Germinal center (tissue), 1 donor: ENCODE data around the gene OR8B4.
"Not testable (repeated sequence)": the region's sequence is repeated elsewhere in the genome, so short reads cannot be mapped to it uniquely, and the experiment has no call there.

Experiments used
- DNase-seq: peaks from one replicate; pipeline ENCODE4 v3.0.0; 2012; ENCODE audit warnings: mixed read lengths, low spot score

Gene OR8B4

DNA sequence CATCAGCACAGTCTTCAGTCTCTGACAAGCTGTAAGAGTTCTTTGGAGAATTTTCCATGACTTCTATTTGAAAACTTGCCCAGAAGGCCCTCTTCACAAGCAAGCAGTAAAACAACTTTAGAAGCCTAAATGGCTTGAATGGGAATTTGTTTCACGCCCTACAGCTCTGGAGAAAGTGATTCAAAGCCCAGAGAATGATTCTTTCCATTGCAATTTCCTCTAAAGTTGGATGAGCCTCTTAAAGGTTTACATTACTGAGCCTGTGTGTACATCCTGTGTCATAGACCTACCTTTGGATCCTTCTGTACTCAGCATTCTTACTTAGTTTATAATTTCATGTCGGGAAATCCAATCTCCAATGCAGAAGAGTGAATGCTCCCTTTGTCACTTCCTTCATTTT is 19.1 kb downstream of the OR8B4 start:
- no peak for DNase-seq

DNA sequence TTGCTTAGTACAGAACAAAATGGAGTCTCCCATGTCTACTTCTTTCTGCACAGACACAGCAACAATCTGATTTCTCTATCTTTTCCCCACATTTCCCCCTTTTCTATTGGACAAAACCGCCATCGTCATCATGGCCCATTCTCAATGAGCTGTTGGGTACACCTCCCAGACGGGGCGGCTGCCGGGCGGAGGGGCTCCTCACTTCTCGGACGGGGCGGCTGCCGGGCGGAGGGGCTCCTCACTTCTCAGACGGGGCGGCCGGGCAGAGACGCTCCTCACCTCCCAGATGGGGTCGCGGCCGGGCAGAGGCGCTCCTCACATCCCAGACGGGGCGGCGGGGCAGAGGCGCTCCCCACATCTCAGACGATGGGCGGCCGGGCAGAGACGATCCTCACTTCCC is 21.5 kb downstream of the OR8B4 start:
- not testable (repeated sequence) for DNase-seq

DNA sequence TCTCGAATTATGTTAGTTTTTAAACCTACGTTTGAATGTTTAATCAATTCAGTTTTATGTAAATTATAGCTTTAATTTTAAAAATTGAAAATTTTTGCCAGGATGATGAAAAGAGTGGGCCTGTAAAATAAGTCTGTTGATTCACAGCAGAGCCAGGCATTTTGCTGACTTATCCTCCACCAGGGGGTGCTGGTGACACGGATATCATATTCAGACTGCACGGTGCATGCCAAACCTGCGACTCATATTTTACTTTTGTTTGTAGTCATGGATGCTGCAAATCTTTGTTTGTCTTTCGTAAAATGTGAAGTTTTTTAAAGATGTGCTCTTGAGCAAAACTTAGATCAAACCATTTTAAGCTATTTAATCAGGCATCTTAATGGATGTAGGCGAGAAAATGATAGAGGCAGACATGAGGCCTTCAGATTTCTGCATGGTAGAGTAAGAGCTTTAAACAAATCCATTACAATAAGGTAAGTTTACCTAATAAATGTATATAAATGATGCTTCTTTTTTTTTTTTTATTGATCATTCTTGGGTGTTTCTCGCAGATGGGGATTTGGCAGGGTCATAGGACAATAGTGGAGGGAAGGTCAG is 22.2 kb downstream of the OR8B4 start:
- DNase-seq: peak; percentile 40

DNA sequence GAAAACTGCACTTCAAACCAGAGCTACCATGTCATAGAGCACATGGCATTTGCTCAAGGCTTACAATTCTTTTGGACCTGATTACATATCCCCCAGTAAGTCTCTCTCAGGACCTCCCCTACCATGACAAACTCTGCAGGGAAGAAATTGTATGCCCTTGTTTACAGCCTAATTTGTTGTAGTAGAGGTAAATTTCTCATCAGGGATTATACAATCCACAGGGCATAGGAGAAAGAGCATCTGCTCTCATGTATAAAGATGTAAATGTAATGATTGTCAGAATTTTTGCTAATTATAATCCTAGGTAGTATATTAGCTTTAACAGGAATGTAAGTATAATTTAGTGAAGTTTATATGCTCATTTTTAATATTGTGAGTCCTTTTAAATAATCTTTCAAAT is 25.7 kb downstream of the OR8B4 start, which contains the start of gene OR8B3:
Gene OR8B3, minus strand, starts transcription at position 101 of the 400 bp plus-strand sequence. CDS start 1,673 bp downstream, outside the sequence.
- no peak for DNase-seq

DNA sequence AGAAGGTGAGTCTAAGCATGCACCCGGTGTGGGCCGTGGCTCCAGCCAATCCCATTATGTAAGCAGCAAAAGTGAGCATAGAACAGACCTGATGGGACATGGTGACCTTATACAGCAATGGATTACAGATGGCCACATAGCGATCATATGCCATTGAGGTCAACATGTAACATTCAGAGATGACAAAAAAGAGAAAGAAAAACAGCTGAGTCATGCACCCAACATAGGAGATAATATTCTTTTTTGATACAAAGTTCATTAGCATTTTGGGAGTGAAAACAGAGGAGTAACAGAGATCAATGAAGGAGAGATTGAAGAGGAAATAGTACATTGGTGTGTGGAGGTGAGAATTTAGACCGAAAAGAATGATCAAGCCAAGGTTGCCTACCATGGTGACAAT is 27.8 kb downstream of the OR8B4 start:
- DNase-seq: not testable (repeated sequence)

DNA sequence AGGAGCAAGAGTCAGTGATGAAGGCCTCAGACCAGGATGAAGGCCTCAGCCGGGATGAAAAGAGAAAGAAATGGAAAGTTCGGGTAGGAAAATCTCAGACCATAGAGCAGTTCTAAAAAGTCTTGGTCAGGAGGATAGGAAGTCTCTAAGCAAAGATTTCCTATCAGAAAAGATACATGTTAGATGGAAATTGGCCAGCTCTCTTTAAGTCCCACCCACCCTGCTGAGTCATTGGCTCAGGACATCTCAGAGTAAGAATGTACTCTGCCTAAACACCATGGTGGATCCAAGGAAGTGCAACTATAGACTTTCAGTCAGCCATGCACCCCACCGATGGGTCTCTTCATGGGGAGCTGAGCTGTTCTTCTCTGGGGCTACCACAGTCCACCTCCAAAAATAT is 30.3 kb downstream of the OR8B4 start:
- no peak for DNase-seq

DNA sequence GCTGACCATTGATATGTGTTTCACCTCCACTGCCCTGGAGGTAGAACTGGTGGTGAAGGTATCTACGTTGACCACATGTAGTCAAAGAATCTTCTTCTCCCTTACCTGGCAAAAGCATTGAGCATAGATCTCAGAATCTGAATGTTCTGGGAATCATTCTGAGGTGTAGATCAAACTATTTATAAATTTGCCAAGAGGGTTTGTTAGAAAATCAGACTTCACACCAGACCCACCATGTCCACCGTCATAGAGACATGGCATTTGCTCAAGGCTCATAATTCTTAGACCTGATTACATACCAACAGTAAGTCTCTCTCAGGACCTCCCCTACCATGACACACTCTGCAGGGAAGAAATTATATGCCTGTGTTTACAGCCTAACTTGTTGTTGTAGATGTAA is 40.3 kb downstream of the OR8B4 start, which contains the start of gene OR8B2:
Gene OR8B2, minus strand, starts transcription at position 101 of the 400 bp plus-strand sequence. CDS start 1,156 bp downstream, outside the sequence.
- DNase-seq: no peak

DNA sequence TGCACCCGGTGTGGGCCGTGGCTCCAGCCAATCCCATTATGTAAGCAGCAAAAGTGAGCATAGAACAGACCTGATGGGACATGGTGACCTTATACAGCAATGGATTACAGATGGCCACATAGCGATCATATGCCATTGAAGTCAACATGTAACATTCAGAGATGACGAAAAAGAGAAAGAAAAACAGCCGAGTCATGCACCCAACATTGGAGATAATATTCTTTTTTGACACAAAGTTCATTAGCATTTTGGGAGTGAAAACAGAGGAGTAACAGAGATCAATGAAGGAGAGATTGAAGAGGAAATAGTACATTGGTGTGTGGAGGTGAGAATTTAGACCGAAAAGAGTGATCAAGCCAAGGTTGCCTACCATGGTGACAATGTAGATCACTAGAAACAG is 41.8 kb downstream of the OR8B4 start:
- DNase-seq: not testable (repeated sequence)

DNA sequence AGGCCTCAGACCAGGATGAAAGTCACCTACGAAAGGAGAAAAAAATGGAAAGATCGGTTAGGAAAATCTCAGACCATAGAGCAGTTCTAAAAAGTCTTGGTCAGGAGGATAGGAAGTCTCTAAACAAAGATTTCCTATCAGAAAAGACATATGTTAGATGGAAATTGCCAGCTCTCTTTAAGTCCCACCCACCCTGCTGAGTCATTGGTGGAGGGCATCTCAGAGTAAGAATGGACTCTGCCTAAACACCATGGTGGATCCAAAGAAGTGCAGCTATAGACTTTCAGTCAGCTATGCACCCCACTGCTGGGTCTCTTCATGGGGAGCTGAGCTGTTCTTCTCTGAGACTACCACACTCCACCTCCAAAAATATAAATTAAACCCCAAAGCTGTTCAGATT is 44.1 kb downstream of the OR8B4 start:
- no peak for DNase-seq

DNA sequence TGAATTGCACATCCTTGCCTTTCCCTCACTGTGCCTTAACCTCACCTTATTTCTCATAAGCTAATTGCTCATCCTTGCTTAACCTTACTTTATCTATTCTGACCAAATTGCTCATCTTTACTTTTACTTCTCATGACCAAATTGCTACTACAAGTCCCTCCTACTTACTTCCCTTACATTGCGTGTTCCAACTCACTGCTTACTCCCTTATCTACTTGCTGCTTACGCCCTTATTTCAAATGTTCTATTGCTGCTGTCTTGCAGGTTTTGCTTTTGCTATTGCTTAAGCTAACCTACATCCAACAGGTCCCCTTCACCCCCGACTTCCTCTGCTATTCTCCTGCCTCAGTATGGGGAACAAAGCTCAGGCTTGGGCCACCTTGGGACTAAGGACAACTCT is 48.4 kb downstream of the OR8B4 start:
- DNase-seq: no peak
